K562 (cell line): Measurements from ENCODE around the gene RUVBL2. TPM values are rescaled to one million over a fixed set of nuclear protein-coding genes. Genes with fewer than 3 reads are reported as not detected.

Experiments
- CEBPG ChIP-seq, 3 experiments: fragments of 200-800 bp in 1 of 3; sonication (Bioruptor generic) in 1 of 3; sonication (generic) in 1 of 3; formaldehyde crosslinking in 1 of 3; IDR thresholded peaks in 2 of 3; conservative IDR thresholded peaks in 1 of 3; 2 replicates each; pipeline versions ENCODE4 v1.6.1 to v1.8.0; 2016 to 2022; ENCODE audit warnings: missing compliant biosample characterization in 2 of 3, missing genetic modification characterization in 2 of 3, mild to moderate bottlenecking in 1 of 3, missing genetic modification reagents in 1 of 3
- HMG20B ChIP-seq: fragments of 250-450 bp; sonication (Bioruptor Pico); IDR thresholded peaks from 2 replicates; pipeline ENCODE4 v1.5.0; 2021; ENCODE audit warnings: mild to moderate bottlenecking
- NFE2 ChIP-seq: IDR thresholded peaks from 2 replicates; pipeline ENCODE4 v1.6.1; 2014; ENCODE audit warnings: antibody characterized with exemption, low read depth
- OTX1 ChIP-seq: fragments of 450-650 bp; formaldehyde crosslinking; IDR thresholded peaks from 2 replicates; pipeline ENCODE4 v1.4.0; 2022; ENCODE audit warnings: mild to moderate bottlenecking
- POLR3A ChIP-seq: IDR thresholded peaks from 2 replicates; pipeline ENCODE4 v1.6.1; 2011; ENCODE audit warnings: borderline replicate concordance, mild to moderate bottlenecking, moderate library complexity; ENCODE audit not compliant: insufficient read length, insufficient read depth; ENCODE audit errors: extremely low read depth
- RFX7 ChIP-seq: fragments of 250-450 bp; sonication (Bioruptor Pico); IDR thresholded peaks from 2 replicates; pipeline ENCODE4 v1.5.1; 2021; ENCODE audit warnings: mild to moderate bottlenecking
- SMARCB1 ChIP-seq: IDR thresholded peaks from 2 replicates; pipeline ENCODE4 v1.6.1; 2011; ENCODE audit warnings: improper control_type of control experiment, low read depth; ENCODE audit not compliant: insufficient read length
- TAF9B ChIP-seq: fragments of 450-650 bp; IDR thresholded peaks from 2 replicates; pipeline ENCODE4 v1.6.1; 2018; ENCODE audit warnings: mild to moderate bottlenecking; ENCODE audit not compliant: partially characterized antibody
- TCF7L2 ChIP-seq: fragments of 150-350 bp; IDR thresholded peaks from 2 replicates; pipeline ENCODE4 v1.6.1; 2016; ENCODE audit warnings: low read depth, mild to moderate bottlenecking, low read length, moderate library complexity
- TOE1 ChIP-seq, 2 experiments: fragments of 450-650 bp in 1 of 2; sonication (generic) in 1 of 2; formaldehyde crosslinking in 1 of 2; IDR thresholded peaks; 2 replicates each; pipeline versions ENCODE4 v1.7.1 to v1.8.0; 2016 to 2022; ENCODE audit warnings: borderline replicate concordance in 2 of 2, mild to moderate bottlenecking in 2 of 2, antibody characterized with exemption in 1 of 2, inconsistent platforms in 1 of 2, low read depth in 1 of 2, missing genetic modification reagents in 1 of 2, moderate library complexity in 1 of 2
- ZBTB7A ChIP-seq: IDR thresholded peaks from 2 replicates; pipeline ENCODE4 v1.6.1; 2011; ENCODE audit warnings: low read depth, mild to moderate bottlenecking, low read length, moderate library complexity, borderline replicate concordance; ENCODE audit not compliant: control insufficient read depth
- ZFX ChIP-seq: sonication (generic); formaldehyde crosslinking; IDR thresholded peaks from 2 replicates; pipeline ENCODE4 v1.8.0; 2022; ENCODE audit warnings: mild to moderate bottlenecking, missing genetic modification reagents, moderate library complexity
- ZNF175 ChIP-seq: fragments of 200-800 bp; sonication (Bioruptor generic); IDR thresholded peaks from 2 replicates; pipeline ENCODE4 v1.6.1; 2016; ENCODE audit warnings: low read depth, mild to moderate bottlenecking, missing genetic modification characterization, missing compliant biosample characterization
- ZNF347 ChIP-seq: fragments of 450-650 bp; formaldehyde crosslinking; IDR thresholded peaks from 2 replicates; pipeline ENCODE4 v1.4.0; 2020; ENCODE audit warnings: low read depth, mild to moderate bottlenecking, moderate library complexity
- ZNF561 ChIP-seq: fragments of 450-650 bp; formaldehyde crosslinking; conservative IDR thresholded peaks from 2 replicates; pipeline ENCODE4 v1.4.0; 2020; ENCODE audit warnings: mild to moderate bottlenecking, moderate library complexity
- polyA plus RNA-seq, 8 experiments: library from polyadenylated mRNA; depleted of rRNA in 4 of 8; stranded (reverse) in 5 of 8; unstranded in 3 of 8; fragments of >200 nt; fragmentation: Nextera tagmentation in 2 of 8; fragmentation: Illumina TruSeq in 1 of 8; extraction: Ambion mirVana in 2 of 8; extraction: Trizol in 1 of 8; gene quantifications; 2 replicates each; pipeline versions ENCODE4 v1.2.1 to v1.2.3, GENCODE V29; 2011 to 2014; ENCODE audit warnings: inconsistent platforms in 1 of 8, missing spikeins in 1 of 8
- total RNA-seq, 7 experiments: library from RNA; depleted of rRNA in 6 of 7; stranded (reverse); fragments of >200 nt in 6 of 7; fragmentation: Illumina TruSeq in 2 of 7; extraction: Trizol in 2 of 7; gene quantifications; 2 replicates each; pipeline versions ENCODE4 v1.2.1 to v1.2.3, GENCODE V29; 2011 to 2021; ENCODE audit warnings: low replicate concordance in 1 of 7
- TF ChIP-seq, protein P1 (sequence below): sonication (generic); IDR thresholded peaks from 2 replicates; pipeline ENCODE4 v1.6.1; 2016
- TF ChIP-seq, protein P2 (sequence below), 2 experiments: fragments of 450-650 bp in 1 of 2; IDR thresholded peaks; 2 replicates each; pipeline ENCODE4 v1.6.1; 2011 to 2017; ENCODE audit warnings: low read depth in 2 of 2, antibody characterized with exemption in 1 of 2, borderline replicate concordance in 1 of 2, low read length in 1 of 2, mild to moderate bottlenecking in 1 of 2, mixed read lengths in 1 of 2; ENCODE audit not compliant: control insufficient read depth in 1 of 2
- TF ChIP-seq, protein P3 (sequence below): fragments of 450-650 bp; IDR thresholded peaks from 2 replicates; pipeline ENCODE4 v1.6.1; 2016
- TF ChIP-seq, protein P4 (sequence below): fragments of 450-650 bp; IDR thresholded peaks from 2 replicates; pipeline ENCODE4 v1.6.1; 2014; ENCODE audit warnings: low read depth, mild to moderate bottlenecking, moderate library complexity, borderline replicate concordance

RUVBL2 gene
- total and polyA plus RNA-seq, 9 of the 15 experiments (the other 6 are each of a cell fraction or from before 2014, with no cell fraction given): 71.4 to 453 (median 237) TPM

DNA sequence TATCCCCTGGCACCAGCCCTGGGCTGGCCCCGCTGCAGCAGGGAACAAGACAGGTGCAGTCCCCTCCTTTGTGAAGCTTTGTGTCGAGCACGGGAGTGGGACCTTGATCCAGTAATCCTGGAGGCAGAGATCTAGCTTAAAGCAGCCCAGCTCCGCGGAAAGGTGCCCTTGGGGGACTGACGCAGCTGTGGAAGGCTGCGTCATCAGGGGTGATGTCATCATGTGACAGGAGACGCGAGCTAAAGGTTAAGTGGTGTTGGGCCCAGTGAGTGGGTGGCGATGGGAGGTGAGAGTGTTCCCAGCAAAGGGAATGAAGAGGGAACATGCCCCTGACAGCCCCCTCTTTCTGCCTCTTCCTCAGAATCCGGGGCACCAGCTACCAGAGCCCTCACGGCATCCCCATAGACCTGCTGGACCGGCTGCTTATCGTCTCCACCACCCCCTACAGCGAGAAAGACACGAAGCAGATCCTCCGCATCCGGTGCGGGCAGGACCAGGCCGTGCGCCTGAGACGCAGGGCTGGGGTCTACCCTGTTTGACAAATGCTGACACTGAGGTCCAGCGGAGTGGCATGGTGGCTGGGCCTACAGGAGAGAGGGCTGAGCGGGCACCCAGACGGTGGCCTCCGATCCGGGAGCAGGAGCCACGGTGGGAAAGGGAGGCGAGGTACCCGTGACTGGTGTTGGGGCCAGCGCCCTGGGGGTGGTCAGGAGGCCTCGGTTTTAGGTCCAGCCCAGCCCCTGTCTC, 20.6 kb downstream of the RUVBL2 start (continued):
- TF ChIP-seq ZBTB7A (no peak), ZFX (CRISPR knock-in tag) (no peak; the same call in 1 of the 2 replicates), POLR3A (no peak), ZNF347 (CRISPR knock-in tag) (no peak), TCF7L2 (no peak), TAF9B (no peak), ZNF561 (CRISPR knock-in tag) (no peak), NFE2 (no peak), SMARCB1 (no peak), RFX7 (CRISPR knock-in tag) (no peak), OTX1 (no peak), HMG20B (no peak), ZNF175 (no peak), CEBPG (CRISPR knock-in tag; IDR thresholded peaks at IDR 0.05) (no peak), CEBPG (tag; conservative IDR thresholded peaks at IDR 0.05 in 1 of 2, IDR thresholded peaks at IDR 0.05 in 1 of 2) (peak in 1 of 2 experiments; percentile 67; a peak in 2 of 4 replicates), TOE1 (IDR thresholded peaks at IDR 0.05; ENCODE audit: borderline replicate concordance) (peak; percentile 41; the same call in 1 of the 2 replicates), TOE1 (CRISPR knock-in tag; IDR thresholded peaks at IDR 0.05; ENCODE audit: borderline replicate concordance, low read depth) (no peak)
- TF ChIP-seq, protein P1, sequence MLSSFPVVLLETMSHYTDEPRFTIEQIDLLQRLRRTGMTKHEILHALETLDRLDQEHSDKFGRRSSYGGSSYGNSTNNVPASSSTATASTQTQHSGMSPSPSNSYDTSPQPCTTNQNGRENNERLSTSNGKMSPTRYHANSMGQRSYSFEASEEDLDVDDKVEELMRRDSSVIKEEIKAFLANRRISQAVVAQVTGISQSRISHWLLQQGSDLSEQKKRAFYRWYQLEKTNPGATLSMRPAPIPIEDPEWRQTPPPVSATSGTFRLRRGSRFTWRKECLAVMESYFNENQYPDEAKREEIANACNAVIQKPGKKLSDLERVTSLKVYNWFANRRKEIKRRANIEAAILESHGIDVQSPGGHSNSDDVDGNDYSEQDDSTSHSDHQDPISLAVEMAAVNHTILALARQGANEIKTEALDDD: no peak
- TF ChIP-seq, protein P2, sequence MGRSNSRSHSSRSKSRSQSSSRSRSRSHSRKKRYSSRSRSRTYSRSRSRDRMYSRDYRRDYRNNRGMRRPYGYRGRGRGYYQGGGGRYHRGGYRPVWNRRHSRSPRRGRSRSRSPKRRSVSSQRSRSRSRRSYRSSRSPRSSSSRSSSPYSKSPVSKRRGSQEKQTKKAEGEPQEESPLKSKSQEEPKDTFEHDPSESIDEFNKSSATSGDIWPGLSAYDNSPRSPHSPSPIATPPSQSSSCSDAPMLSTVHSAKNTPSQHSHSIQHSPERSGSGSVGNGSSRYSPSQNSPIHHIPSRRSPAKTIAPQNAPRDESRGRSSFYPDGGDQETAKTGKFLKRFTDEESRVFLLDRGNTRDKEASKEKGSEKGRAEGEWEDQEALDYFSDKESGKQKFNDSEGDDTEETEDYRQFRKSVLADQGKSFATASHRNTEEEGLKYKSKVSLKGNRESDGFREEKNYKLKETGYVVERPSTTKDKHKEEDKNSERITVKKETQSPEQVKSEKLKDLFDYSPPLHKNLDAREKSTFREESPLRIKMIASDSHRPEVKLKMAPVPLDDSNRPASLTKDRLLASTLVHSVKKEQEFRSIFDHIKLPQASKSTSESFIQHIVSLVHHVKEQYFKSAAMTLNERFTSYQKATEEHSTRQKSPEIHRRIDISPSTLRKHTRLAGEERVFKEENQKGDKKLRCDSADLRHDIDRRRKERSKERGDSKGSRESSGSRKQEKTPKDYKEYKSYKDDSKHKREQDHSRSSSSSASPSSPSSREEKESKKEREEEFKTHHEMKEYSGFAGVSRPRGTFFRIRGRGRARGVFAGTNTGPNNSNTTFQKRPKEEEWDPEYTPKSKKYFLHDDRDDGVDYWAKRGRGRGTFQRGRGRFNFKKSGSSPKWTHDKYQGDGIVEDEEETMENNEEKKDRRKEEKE (IDR thresholded peaks at IDR 0.05; ENCODE audit: borderline replicate concordance in 1 of 2, control insufficient read depth in 1 of 2, low read depth in 2 of 2, low read length in 1 of 2): no peak
- TF ChIP-seq, protein P3, sequence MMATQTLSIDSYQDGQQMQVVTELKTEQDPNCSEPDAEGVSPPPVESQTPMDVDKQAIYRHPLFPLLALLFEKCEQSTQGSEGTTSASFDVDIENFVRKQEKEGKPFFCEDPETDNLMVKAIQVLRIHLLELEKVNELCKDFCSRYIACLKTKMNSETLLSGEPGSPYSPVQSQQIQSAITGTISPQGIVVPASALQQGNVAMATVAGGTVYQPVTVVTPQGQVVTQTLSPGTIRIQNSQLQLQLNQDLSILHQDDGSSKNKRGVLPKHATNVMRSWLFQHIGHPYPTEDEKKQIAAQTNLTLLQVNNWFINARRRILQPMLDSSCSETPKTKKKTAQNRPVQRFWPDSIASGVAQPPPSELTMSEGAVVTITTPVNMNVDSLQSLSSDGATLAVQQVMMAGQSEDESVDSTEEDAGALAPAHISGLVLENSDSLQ: peak; percentile 29; the same call in 1 of the 2 replicates
- TF ChIP-seq, protein P4, sequence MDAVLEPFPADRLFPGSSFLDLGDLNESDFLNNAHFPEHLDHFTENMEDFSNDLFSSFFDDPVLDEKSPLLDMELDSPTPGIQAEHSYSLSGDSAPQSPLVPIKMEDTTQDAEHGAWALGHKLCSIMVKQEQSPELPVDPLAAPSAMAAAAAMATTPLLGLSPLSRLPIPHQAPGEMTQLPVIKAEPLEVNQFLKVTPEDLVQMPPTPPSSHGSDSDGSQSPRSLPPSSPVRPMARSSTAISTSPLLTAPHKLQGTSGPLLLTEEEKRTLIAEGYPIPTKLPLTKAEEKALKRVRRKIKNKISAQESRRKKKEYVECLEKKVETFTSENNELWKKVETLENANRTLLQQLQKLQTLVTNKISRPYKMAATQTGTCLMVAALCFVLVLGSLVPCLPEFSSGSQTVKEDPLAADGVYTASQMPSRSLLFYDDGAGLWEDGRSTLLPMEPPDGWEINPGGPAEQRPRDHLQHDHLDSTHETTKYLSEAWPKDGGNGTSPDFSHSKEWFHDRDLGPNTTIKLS: no peak
